ENCODE data around the gene SLC26A3.

Gene SLC26A3

DNA sequence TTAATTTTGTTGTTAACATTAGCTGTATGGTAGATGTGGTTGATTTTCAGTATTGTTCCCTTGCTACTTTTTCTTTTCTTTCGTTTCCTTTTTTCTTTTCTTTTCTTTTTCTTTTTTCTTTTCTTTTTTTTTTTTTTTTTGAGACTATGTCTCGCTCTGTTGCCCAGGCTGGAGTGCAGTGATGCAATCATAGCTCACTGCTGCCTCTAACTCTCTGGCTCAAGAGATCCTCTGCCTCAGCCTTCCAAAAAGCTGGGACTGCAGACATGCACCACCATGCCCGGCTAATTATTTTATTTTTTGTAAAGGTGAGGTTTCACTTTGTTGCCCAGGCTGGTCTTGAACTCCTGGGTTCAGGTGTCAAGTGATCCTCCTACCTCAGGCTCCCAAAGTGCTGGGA lies 14.4 kb downstream of the SLC26A3 start:
- H3K4me3 ChIP-seq (ENCODE audit: low read depth in 1 of 5, low read length in 5 of 5): no peak overlapping the region
- no peaks in the 10 kb centered on the region for H3K9me3 ChIP-seq (ENCODE audit: control insufficient read depth in 5 of 5, low read length in 5 of 5)
- no peak overlapping the region for H3K27ac ChIP-seq (ENCODE audit: low read depth, low read length)
- H3K9ac ChIP-seq (ENCODE audit: low read length in 5 of 5): no peak overlapping the region
- H3K27me3 ChIP-seq (ENCODE audit: control insufficient read depth in 5 of 5, insufficient read depth in 4 of 5, low read length in 5 of 5): no peaks in the 10 kb centered on the region
- H3K4me1 ChIP-seq (ENCODE audit: control insufficient read depth in 5 of 5, insufficient read depth in 5 of 5, low read length in 5 of 5): no peaks in the 10 kb centered on the region
- H3K36me3 ChIP-seq (ENCODE audit: control insufficient read depth in 5 of 5, insufficient read depth in 5 of 5, low read length in 5 of 5): no peaks in the 10 kb centered on the region

DNA sequence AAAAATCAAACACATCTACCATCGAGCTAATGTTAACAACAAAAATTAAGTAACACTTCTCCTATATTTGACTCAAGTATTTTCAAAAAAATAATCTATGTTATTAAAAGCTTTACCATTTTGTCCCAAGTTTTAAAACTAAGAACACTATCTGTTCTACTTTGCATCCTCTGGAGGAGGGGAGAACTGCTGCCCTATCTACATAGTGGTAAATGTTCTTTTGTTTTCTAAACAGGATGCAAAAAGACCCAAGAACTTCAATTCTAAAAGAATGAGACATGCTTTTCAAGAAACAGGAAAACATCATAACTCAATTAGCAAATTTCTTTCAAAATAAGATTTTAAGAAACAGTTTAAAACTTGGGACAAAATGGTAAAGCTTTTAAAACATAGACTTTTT lies 14.8 kb downstream of the SLC26A3 start:
- no peak overlapping the region for H3K27ac ChIP-seq (ENCODE audit: low read depth, low read length)
- no peaks in the 10 kb centered on the region for H3K36me3 ChIP-seq (ENCODE audit: control insufficient read depth in 5 of 5, insufficient read depth in 5 of 5, low read length in 5 of 5)
- H3K27me3 ChIP-seq (ENCODE audit: control insufficient read depth in 5 of 5, insufficient read depth in 4 of 5, low read length in 5 of 5): no peaks in the 10 kb centered on the region

DNA sequence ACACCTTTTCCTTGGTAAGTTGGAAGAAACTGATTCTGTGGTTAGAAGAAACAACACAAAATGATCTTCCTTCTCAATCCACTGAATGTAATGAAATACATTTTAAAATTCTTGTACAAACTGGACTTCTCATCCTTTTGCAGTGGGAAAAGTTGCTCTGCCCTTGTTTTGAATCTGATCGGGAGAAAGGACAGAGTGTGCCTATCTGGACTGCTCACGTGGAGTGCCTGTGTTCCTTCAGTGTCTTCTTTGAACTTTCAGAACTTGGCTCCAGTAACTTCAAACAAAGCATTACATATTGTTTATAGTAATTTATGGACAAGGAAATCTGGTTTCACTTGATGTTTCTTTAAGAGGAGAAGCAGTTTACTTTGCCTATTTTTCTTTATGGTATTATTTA lies 17.1 kb downstream of the SLC26A3 start:
- H3K27me3 ChIP-seq (ENCODE audit: control insufficient read depth in 5 of 5, insufficient read depth in 4 of 5, low read length in 5 of 5): no peaks in the 10 kb centered on the region
- H3K9me3 ChIP-seq (ENCODE audit: control insufficient read depth in 5 of 5, low read length in 5 of 5): no peaks in the 10 kb centered on the region
- no peaks in the 10 kb centered on the region for H3K36me3 ChIP-seq (ENCODE audit: control insufficient read depth in 5 of 5, insufficient read depth in 5 of 5, low read length in 5 of 5)
- H3K27ac ChIP-seq (ENCODE audit: low read depth, low read length): no peak overlapping the region
- no peaks in the 10 kb centered on the region for H3K4me1 ChIP-seq (ENCODE audit: control insufficient read depth in 5 of 5, insufficient read depth in 5 of 5, low read length in 5 of 5)
- H3K9ac ChIP-seq (ENCODE audit: low read length in 5 of 5): no peak overlapping the region
- no peak overlapping the region for H3K4me3 ChIP-seq (ENCODE audit: low read depth in 1 of 5, low read length in 5 of 5)

More for the DNA sequence above, 14.8 kb downstream of the SLC26A3 start:
- no peak overlapping the region for H3K4me3 ChIP-seq (ENCODE audit: low read depth in 1 of 5, low read length in 5 of 5)
- H3K9me3 ChIP-seq (ENCODE audit: control insufficient read depth in 5 of 5, low read length in 5 of 5): no peaks in the 10 kb centered on the region
- no peak overlapping the region for H3K9ac ChIP-seq (ENCODE audit: low read length in 5 of 5)
- H3K4me1 ChIP-seq (ENCODE audit: control insufficient read depth in 5 of 5, insufficient read depth in 5 of 5, low read length in 5 of 5): no peaks in the 10 kb centered on the region

DNA sequence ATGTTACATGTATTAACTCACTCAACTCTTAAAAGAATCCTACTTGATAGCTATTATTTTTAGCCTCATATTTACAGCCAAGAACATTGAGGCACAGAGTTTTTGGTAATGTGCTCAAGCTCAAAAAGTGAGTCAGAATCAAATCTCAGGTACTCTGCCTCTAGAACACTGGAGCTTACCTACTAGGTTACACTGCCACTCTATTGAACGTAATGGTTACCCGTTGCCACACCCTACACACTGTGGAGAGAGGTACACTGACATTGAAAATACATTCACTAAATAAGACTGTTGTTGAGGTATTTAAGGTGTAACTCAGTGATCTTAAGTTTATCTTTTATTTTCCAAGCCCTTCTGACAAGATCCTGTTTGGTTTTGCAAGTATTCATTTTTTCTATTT lies 17.9 kb downstream of the SLC26A3 start:
- Histone ChIP-seq H3K36me3 (ENCODE audit: control insufficient read depth in 5 of 5, insufficient read depth in 5 of 5, low read length in 5 of 5) (no peaks in the 10 kb centered on the region), H3K4me3 (ENCODE audit: low read depth in 1 of 5, low read length in 5 of 5) (no peak overlapping the region), H3K9me3 (ENCODE audit: control insufficient read depth in 5 of 5, low read length in 5 of 5) (no peaks in the 10 kb centered on the region), H3K4me1 (ENCODE audit: control insufficient read depth in 5 of 5, insufficient read depth in 5 of 5, low read length in 5 of 5) (peaks cover 0 to under 1% (median 0%) of the 10 kb centered on the region in 5 donors), H3K27me3 (ENCODE audit: control insufficient read depth in 5 of 5, insufficient read depth in 4 of 5, low read length in 5 of 5) (no peaks in the 10 kb centered on the region), H3K9ac (ENCODE audit: low read length in 5 of 5) (no peak overlapping the region), H3K27ac (ENCODE audit: low read depth, low read length) (no peak overlapping the region)

DNA sequence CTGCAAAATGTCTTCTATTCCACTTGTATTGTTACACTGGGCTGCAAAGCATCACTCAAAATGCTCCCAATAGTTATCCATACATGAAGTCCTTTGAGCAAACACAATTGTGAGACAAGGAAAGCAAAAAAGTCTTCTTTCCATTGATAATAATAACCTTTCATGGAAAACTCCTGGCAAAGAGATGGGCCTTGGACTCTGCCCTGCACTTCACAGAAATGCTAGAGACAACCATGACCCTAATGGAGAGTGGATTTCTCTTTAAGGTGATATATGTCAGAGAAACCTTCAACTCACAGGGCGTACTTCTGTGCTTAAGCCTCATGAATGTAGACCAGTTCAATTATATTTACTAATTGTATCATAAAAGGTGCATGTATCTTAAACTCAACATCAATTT lies 19.4 kb downstream of the SLC26A3 start:
- H3K4me1 ChIP-seq (ENCODE audit: control insufficient read depth in 5 of 5, insufficient read depth in 5 of 5, low read length in 5 of 5): peaks cover 0 to 14% (median 0%) of the 10 kb centered on the region in 5 donors

DNA sequence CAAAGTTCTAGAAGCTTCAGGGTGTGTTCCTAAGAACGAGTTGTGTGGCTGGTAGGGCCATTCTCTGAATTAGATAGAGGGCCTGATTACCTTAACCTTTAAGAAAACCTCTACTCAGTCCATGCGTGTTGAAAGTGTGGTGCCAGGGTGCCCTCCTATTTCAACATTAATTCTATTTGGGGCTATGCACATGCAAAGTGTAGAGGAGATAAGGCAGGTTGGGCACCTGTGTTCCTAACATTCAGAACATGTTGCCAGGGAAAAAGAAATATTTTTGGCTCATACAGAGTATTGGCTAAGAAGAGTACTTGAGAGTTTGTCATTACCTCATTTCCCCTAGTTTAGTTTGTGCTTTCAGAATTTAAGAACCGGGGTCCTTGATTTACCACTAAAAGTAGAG lies 20.6 kb downstream of the SLC26A3 start:
- Histone ChIP-seq H3K9ac (ENCODE audit: low read length in 5 of 5) (no peak overlapping the region), H3K27ac (ENCODE audit: low read depth, low read length) (no peak overlapping the region), H3K36me3 (ENCODE audit: control insufficient read depth in 5 of 5, insufficient read depth in 5 of 5, low read length in 5 of 5) (no peaks in the 10 kb centered on the region), H3K9me3 (ENCODE audit: control insufficient read depth in 5 of 5, low read length in 5 of 5) (no peaks in the 10 kb centered on the region), H3K27me3 (ENCODE audit: control insufficient read depth in 5 of 5, insufficient read depth in 4 of 5, low read length in 5 of 5) (no peaks in the 10 kb centered on the region), H3K4me3 (ENCODE audit: low read depth in 1 of 5, low read length in 5 of 5) (no peak overlapping the region), H3K4me1 (ENCODE audit: control insufficient read depth in 5 of 5, insufficient read depth in 5 of 5, low read length in 5 of 5) (peaks cover 0 to 15% (median 0%) of the 10 kb centered on the region in 5 donors)

More for the DNA sequence above, 19.4 kb downstream of the SLC26A3 start:
- Histone ChIP-seq H3K9ac (ENCODE audit: low read length in 5 of 5) (no peak overlapping the region), H3K27me3 (ENCODE audit: control insufficient read depth in 5 of 5, insufficient read depth in 4 of 5, low read length in 5 of 5) (no peaks in the 10 kb centered on the region), H3K4me3 (ENCODE audit: low read depth in 1 of 5, low read length in 5 of 5) (no peak overlapping the region), H3K27ac (ENCODE audit: low read depth, low read length) (no peak overlapping the region), H3K9me3 (ENCODE audit: control insufficient read depth in 5 of 5, low read length in 5 of 5) (no peaks in the 10 kb centered on the region), H3K36me3 (ENCODE audit: control insufficient read depth in 5 of 5, insufficient read depth in 5 of 5, low read length in 5 of 5) (no peaks in the 10 kb centered on the region)

DNA sequence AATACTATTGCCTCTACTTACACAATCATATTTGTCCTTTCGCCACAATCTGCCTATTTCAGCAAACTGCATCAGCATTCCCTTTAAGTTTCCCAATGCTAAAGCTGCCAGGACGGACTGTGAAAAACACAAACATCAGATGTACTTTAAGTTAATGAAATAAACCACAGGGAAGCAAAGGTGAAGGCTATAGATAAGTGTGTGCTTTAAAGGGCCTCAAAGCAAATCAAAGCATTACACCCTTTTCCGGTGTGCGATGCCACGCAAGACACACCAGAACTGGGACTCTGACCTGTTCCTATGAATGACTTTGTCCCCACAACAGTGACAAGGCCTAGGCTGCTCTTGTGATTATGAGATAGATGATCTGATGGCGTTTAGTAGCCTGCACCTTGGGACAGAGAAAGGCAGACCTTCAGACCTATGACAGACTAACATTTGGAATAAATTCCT lies 23.4 kb downstream of the SLC26A3 start:
- no peaks in the 10 kb centered on the region for H3K27me3 ChIP-seq (ENCODE audit: control insufficient read depth in 5 of 5, insufficient read depth in 4 of 5, low read length in 5 of 5)
- H3K9ac ChIP-seq (ENCODE audit: low read length in 5 of 5): no peak overlapping the region
- no peak overlapping the region for H3K4me3 ChIP-seq (ENCODE audit: low read depth in 1 of 5, low read length in 5 of 5)
- no peaks in the 10 kb centered on the region for H3K36me3 ChIP-seq (ENCODE audit: control insufficient read depth in 5 of 5, insufficient read depth in 5 of 5, low read length in 5 of 5)
- H3K27ac ChIP-seq (ENCODE audit: low read depth, low read length): no peak overlapping the region
- peaks cover 0 to 15% (median 0%) of the 10 kb centered on the region in 5 donors for H3K4me1 ChIP-seq (ENCODE audit: control insufficient read depth in 5 of 5, insufficient read depth in 5 of 5, low read length in 5 of 5)
- no peaks in the 10 kb centered on the region for H3K9me3 ChIP-seq (ENCODE audit: control insufficient read depth in 5 of 5, low read length in 5 of 5)

DNA sequence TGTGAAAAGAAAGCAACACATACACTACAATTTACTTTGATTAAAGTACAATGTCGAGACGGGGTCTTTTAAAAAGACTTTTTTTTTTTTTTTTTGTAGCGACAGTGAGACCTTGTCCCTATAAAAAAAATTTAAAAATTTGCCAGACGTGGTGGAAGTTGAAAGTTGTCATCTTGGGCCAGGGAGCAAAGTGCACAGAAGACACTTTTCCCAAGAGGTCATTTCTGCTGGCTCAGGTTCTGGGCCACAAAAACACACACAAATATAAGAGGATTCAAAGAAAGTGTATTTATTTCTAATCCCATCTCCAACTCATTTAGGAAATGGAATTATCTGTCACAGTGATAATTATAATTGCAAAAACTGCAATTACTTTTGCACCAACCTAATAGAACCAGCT lies 24.7 kb downstream of the SLC26A3 start:
- Histone ChIP-seq H3K9ac (ENCODE audit: low read length in 5 of 5) (no peak overlapping the region), H3K27me3 (ENCODE audit: control insufficient read depth in 5 of 5, insufficient read depth in 4 of 5, low read length in 5 of 5) (no peaks in the 10 kb centered on the region), H3K4me3 (ENCODE audit: low read depth in 1 of 5, low read length in 5 of 5) (no peak overlapping the region), H3K36me3 (ENCODE audit: control insufficient read depth in 5 of 5, insufficient read depth in 5 of 5, low read length in 5 of 5) (no peaks in the 10 kb centered on the region), H3K4me1 (ENCODE audit: control insufficient read depth in 5 of 5, insufficient read depth in 5 of 5, low read length in 5 of 5) (peaks cover 0 to 15% (median 0%) of the 10 kb centered on the region in 5 donors), H3K9me3 (ENCODE audit: control insufficient read depth in 5 of 5, low read length in 5 of 5) (no peaks in the 10 kb centered on the region), H3K27ac (ENCODE audit: low read depth, low read length) (no peak overlapping the region)

DNA sequence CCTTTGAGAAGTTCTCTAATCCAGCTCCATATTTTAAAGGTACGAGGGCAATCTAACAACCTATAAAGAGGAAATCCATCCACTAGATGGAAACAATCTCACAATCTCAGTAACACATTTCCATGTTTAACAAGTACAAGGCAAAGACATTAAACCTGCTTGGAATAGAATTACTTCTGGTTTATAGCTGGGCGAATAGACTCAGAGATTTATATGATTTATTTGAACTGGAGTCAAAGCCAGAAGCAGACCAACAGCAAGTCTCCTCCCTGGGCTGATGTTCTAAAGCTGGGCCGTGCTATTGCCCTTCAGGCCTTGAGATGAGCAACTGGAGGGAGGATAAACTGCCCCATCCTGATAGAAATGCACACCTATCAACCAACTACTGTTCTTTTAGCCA lies 25.3 kb downstream of the SLC26A3 start:
- H3K27me3 ChIP-seq (ENCODE audit: control insufficient read depth in 5 of 5, insufficient read depth in 4 of 5, low read length in 5 of 5): no peaks in the 10 kb centered on the region
- peaks cover 0 to 15% (median 0%) of the 10 kb centered on the region in 5 donors for H3K4me1 ChIP-seq (ENCODE audit: control insufficient read depth in 5 of 5, insufficient read depth in 5 of 5, low read length in 5 of 5)
- H3K27ac ChIP-seq (ENCODE audit: low read depth, low read length): no peak overlapping the region
- H3K9me3 ChIP-seq (ENCODE audit: control insufficient read depth in 5 of 5, low read length in 5 of 5): no peaks in the 10 kb centered on the region
- H3K4me3 ChIP-seq (ENCODE audit: low read depth in 1 of 5, low read length in 5 of 5): no peak overlapping the region
- H3K36me3 ChIP-seq (ENCODE audit: control insufficient read depth in 5 of 5, insufficient read depth in 5 of 5, low read length in 5 of 5): no peaks in the 10 kb centered on the region
- H3K9ac ChIP-seq (ENCODE audit: low read length in 5 of 5): no peak overlapping the region

DNA sequence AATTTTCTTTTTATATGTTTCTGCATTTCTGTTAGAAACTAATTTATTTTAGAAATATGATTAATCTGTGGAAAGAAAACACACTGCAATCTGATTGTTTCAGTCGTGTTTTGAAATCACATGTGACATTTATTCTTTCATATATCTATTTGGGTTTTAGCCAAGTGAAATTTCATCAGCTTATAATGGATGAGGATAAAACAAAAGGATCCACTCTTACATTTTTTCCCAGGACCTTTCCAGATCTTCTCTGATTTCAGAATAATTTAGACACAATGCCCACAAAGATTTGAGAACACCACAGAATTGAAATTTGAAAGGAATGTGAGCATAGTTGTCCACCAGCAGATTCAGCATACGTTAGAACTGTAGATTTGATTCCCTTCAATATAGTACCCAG lies 30.0 kb downstream of the SLC26A3 start:
- Histone ChIP-seq H3K27ac (ENCODE audit: low read depth, low read length) (no peak overlapping the region), H3K9me3 (ENCODE audit: control insufficient read depth in 5 of 5, low read length in 5 of 5) (no peaks in the 10 kb centered on the region), H3K27me3 (ENCODE audit: control insufficient read depth in 5 of 5, insufficient read depth in 4 of 5, low read length in 5 of 5) (no peaks in the 10 kb centered on the region), H3K4me3 (ENCODE audit: low read depth in 1 of 5, low read length in 5 of 5) (no peak overlapping the region), H3K36me3 (ENCODE audit: control insufficient read depth in 5 of 5, insufficient read depth in 5 of 5, low read length in 5 of 5) (no peaks in the 10 kb centered on the region), H3K4me1 (ENCODE audit: control insufficient read depth in 5 of 5, insufficient read depth in 5 of 5, low read length in 5 of 5) (no peaks in the 10 kb centered on the region), H3K9ac (ENCODE audit: low read length in 5 of 5) (no peak overlapping the region)

DNA sequence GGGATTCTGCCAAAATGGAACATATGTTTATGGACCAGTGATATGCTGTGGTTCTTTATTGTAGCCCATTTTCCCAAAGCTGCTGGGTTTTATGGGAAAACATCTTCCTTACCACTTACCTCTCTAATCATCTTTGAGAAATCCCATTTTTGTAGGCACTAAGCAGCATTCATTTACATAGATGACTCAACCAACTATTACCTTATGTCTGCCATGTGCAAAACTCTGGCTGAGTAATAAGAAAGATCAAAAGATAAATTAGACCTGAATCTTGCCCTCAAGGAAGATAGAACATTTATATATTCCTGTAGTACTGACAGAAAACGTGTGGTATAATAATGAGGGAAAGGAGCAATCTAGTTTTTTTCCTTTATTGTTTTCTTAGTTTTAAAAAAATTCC lies 34.8 kb downstream of the SLC26A3 start:
- Histone ChIP-seq H3K9me3 (ENCODE audit: control insufficient read depth in 5 of 5, low read length in 5 of 5) (no peaks in the 10 kb centered on the region), H3K4me1 (ENCODE audit: control insufficient read depth in 5 of 5, insufficient read depth in 5 of 5, low read length in 5 of 5) (no peaks in the 10 kb centered on the region), H3K27ac (ENCODE audit: low read depth, low read length) (no peak overlapping the region), H3K36me3 (ENCODE audit: control insufficient read depth in 5 of 5, insufficient read depth in 5 of 5, low read length in 5 of 5) (no peaks in the 10 kb centered on the region), H3K27me3 (ENCODE audit: control insufficient read depth in 5 of 5, insufficient read depth in 4 of 5, low read length in 5 of 5) (no peaks in the 10 kb centered on the region), H3K9ac (ENCODE audit: low read length in 5 of 5) (no peak overlapping the region), H3K4me3 (ENCODE audit: low read depth in 1 of 5, low read length in 5 of 5) (no peak overlapping the region)

Measured in subcutaneous abdominal adipose tissue (tissue), 5 donors.